Stomach smooth muscle (tissue), 2 donors: ENCODE results near the gene NEDD4.
A peak's percentile ranks its signal among the peaks of the same experiment; 100 is the strongest.
"Not testable (repeated sequence)": the region's sequence is repeated elsewhere in the genome, so short reads cannot be mapped to it uniquely, and the experiment has no call there.

Source experiments
- H3K27ac ChIP-seq: one replicate; pipeline ENCODE4 v1.7.0; 2013; ENCODE audit warnings: mild to moderate bottlenecking, low read length, inconsistent platforms
- H3K27me3 ChIP-seq, 2 donors: one replicate each; pipeline ENCODE4 v1.7.0; 2013; ENCODE audit warnings: low read length in 2 of 2; ENCODE audit not compliant: insufficient read depth in 2 of 2, control insufficient read depth in 1 of 2
- H3K36me3 ChIP-seq, 2 donors: one replicate each; pipeline ENCODE4 v1.7.0; 2013; ENCODE audit warnings: low read length in 2 of 2; ENCODE audit not compliant: control insufficient read depth in 2 of 2, insufficient read depth in 2 of 2
- H3K4me1 ChIP-seq: one replicate; pipeline ENCODE4 v1.7.0; 2013; ENCODE audit warnings: low read length; ENCODE audit not compliant: control insufficient read depth, insufficient read depth
- H3K4me3 ChIP-seq, 2 donors: one replicate each; pipeline ENCODE4 v1.7.0; 2013; ENCODE audit warnings: low read length in 2 of 2
- H3K9ac ChIP-seq, 2 donors: one replicate each; pipeline ENCODE4 v1.7.0; 2013; ENCODE audit warnings: low read length in 2 of 2, mild to moderate bottlenecking in 1 of 2
- H3K9me3 ChIP-seq, 2 donors: one replicate each; pipeline ENCODE4 v1.7.0; 2013; ENCODE audit warnings: low read length in 2 of 2; ENCODE audit not compliant: control insufficient read depth in 2 of 2
- donor health status: healthy.
- donor health status: Pancreatic carcinoma.

The NEDD4 gene

DNA sequence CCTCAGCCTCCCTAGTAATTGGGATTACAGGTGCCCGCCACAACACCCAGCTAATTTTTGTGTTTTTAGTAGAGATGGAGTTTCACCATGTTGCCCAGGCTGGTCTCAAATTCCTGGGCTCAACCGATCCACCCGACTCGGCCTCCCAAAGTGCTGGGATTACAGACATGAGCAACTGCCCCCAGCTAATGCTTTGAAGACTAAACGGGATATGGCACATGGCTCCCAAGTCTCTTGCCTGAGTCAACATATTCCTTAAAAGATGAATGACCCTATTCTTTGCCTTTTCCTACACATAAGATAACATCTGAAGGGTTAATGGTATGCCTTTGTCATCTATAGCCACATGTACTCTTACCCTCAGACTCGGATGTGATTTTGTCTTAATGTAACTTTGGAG is 38.4 kb upstream of the NEDD4 start:
- Histone ChIP-seq H3K27ac (no peak overlapping the region), H3K4me3 (no peak overlapping the region), H3K27me3 (no peaks in the 10 kb centered on the region), H3K4me1 (no peaks in the 10 kb centered on the region), H3K9me3 (no peaks in the 10 kb centered on the region), H3K36me3 (no peaks in the 10 kb centered on the region), H3K9ac (no peak overlapping the region)

DNA sequence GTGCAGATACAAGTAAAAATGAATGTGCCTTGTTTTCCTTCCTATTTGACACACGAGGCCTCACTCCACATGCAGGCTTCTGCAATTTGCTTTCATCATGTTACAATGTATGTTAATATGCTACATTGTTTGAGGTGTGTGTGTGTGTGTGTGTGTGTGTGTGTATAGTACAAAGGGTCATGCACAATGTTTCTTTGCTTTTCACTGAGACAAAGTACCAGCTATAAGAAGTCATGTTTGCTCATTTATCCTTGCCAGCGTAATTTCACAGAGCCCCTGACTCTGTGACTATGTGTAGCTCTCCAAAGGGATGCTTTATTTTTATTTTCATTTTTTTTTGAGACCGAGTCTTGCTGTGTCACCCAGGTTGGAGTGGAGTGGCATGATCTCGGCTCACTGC is 38.0 kb upstream of the NEDD4 start:
- no peak overlapping the region for H3K4me3 ChIP-seq
- no peaks in the 10 kb centered on the region for H3K4me1 ChIP-seq

DNA sequence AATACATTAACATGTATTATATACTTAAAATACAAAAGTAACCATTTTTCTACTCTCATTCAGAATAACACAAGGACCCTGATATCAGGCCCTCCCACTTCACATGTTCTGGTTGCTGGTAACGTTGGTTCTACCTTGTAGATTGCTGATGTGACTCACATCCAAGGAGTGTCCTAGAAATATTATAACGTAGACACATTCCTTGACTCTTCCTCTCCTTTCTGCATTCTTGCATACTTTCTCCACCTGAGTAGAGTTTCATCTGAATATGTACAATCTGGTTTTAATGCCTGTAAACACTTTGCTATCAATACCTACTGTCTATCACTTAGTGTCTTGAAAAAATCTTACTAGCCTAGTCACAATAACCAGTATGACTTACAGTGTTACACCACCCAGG is 35.0 kb upstream of the NEDD4 start:
- H3K27me3 ChIP-seq: no peaks in the 10 kb centered on the region
- no peaks in the 10 kb centered on the region for H3K4me1 ChIP-seq
- no peaks in the 10 kb centered on the region for H3K9me3 ChIP-seq
- H3K27ac ChIP-seq: no peak overlapping the region
- no peaks in the 10 kb centered on the region for H3K36me3 ChIP-seq
- H3K4me3 ChIP-seq: no peak overlapping the region
- no peak overlapping the region for H3K9ac ChIP-seq

More for the DNA sequence above, 38.0 kb upstream of the NEDD4 start:
- H3K27ac ChIP-seq: no peak overlapping the region
- no peaks in the 10 kb centered on the region for H3K36me3 ChIP-seq
- H3K9me3 ChIP-seq: no peaks in the 10 kb centered on the region
- no peaks in the 10 kb centered on the region for H3K27me3 ChIP-seq
- no peak overlapping the region for H3K9ac ChIP-seq

DNA sequence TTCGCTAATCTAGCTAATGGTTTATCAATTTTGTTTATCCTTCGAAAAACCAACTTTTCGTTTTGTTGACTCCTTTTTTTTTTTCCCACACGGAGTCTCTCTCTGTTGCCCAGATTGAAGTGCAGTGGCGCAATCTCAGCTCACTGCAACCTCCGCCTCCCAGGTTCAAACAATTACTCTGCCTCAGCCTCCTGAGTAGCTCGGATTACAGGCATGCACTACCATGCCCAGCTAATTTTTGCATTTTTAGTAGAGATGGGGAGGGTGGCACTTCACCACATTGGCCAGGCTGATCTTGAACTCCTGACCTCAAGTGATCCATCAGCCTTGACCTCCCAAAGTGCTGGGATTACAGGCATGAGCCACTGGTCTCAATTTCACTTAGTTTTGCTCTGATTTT is 29.7 kb upstream of the NEDD4 start:
- H3K9me3 ChIP-seq, H3K36me3 ChIP-seq, H3K9ac ChIP-seq, H3K27me3 ChIP-seq, H3K4me1 ChIP-seq, H3K27ac ChIP-seq, H3K4me3 ChIP-seq: not testable (repeated sequence)

DNA sequence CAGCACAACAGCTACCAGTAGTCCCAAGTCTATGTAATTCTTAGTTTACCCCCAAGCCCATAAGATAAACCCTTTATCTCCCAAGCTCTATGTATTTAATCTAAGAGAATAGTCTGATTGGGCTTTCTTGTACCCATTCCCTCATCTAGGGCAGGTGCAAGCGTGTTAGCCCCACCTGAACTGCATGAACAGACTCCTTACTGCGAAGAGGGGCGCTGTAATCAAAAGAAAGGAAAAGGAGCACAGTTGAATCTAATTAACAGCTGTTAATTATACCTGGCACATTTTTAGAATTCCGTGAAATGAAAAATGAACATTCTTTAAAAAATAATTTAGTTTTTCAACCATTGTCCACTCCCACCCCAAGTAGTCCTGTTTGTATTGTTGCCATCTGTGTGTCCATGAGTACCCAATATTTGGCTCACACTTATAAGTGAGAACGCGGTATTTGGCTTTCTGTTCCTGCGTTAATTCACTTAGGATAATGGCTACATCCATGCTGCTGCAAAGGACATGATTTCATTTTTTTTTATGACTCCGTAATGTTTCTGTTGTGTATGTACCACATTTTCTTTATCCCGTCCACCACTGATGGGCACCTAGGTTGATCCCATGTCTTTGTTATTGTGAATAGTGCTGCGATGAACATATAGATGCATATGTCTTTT is 26.5 kb upstream of the NEDD4 start:
- Histone ChIP-seq H3K36me3 (no peaks in the 10 kb centered on the region), H3K4me3 (no peak overlapping the region), H3K27me3 (no peaks in the 10 kb centered on the region), H3K9me3 (no peaks in the 10 kb centered on the region), H3K9ac (no peak overlapping the region), H3K4me1 (no peaks in the 10 kb centered on the region), H3K27ac (no peak overlapping the region)

DNA sequence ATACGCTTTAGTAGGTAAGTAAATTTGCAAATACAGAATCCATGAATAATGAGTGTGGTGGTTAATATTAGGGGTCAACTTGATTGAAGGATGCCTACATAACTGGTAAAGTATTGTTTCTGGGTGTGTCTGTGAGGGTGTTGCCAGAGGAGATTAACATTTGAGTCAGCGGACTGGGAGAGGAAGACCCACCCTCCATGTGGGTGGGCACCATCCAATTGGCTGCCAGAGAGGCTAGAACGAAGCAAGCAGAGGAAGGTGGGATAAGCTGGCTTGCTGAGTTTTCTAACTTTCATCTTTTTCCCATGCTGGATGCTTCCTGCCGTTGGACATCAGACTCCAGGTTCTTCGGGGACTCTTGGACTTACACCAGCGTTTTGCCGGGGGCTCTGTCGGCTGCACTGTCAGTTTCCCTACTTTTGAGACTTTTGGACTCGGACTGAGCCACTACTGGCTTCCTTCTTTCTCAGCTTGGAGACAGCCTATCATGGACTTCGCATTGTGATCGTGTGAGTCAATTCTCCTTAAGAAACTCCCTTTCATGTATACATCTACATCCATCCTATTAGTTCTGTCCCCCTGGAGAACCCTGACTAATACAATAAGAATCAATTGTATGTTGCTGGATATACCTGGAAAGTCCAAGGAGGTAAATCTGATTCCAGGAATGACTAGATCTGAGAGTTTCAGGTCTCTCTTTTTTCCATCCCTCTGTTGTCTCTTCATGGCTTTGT is 25.8 kb upstream of the NEDD4 start:
- Histone ChIP-seq H3K36me3 (no peaks in the 10 kb centered on the region), H3K9me3 (no peaks in the 10 kb centered on the region), H3K27me3 (no peaks in the 10 kb centered on the region), H3K4me3 (no peak overlapping the region), H3K4me1 (no peaks in the 10 kb centered on the region), H3K27ac (no peak overlapping the region), H3K9ac (no peak overlapping the region)

DNA sequence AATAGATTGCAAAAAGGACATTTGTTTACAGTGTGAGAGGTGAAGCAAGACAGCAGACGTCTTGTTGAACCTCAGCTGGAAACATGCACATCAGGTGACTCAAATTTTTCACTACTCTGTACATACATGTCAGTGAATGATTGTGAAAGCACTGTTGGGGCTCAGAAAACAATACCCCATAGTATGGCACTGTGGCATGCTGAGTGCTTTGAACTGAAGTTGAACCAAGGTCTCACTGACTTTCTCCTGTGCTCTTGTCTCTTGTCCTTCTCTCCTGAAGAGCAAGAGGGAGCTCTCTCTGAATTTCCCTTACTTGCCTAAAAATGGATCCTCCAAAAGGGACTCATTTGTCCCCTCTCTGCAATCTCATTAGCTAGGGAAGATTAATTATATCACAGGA is 24.5 kb upstream of the NEDD4 start:
- Histone ChIP-seq H3K9me3 (no peaks in the 10 kb centered on the region), H3K4me3 (no peak overlapping the region), H3K9ac (no peak overlapping the region), H3K27ac (no peak overlapping the region), H3K36me3 (no peaks in the 10 kb centered on the region), H3K4me1 (no peaks in the 10 kb centered on the region), H3K27me3 (no peaks in the 10 kb centered on the region)

DNA sequence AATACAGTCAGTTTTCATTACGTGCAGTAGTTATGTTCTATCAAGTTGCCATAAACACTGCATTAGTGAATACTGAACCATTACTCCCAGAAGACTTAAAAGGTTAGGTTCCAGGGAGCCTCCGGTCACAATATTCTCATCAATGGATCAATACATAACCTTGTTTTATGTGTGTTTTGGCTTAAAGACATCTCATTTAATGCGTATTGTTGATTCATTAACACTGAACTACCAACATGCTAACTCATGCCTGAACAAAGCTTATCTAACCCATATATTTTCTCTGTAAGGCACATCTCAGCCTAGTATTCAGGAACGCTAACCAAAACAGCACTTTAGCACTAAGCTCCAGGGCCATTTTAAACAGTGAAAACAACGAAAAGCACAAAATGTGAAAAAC is 24.1 kb upstream of the NEDD4 start:
- Histone ChIP-seq H3K36me3 (no peaks in the 10 kb centered on the region), H3K27me3 (no peaks in the 10 kb centered on the region), H3K27ac (no peak overlapping the region), H3K9ac (no peak overlapping the region), H3K9me3 (no peaks in the 10 kb centered on the region), H3K4me1 (no peaks in the 10 kb centered on the region), H3K4me3 (no peak overlapping the region)

DNA sequence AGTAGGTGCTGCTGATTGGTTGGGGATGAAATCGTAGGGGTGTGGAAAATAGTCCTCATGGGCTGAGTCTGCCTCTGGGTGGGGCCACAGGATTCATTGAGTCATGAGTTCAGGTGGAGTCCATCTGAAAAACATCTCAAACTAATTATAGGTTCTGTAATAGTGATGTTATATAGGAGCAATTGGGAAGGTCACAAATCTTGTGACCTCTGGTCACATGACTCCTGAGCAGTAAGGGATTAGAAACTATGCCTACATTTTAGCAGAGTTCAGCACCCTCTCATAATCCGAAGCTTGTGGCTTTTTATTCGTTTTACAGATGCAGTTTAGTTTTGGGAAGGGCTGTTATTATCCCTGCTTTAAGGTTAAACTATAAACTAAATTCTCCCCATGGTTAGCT is 22.9 kb upstream of the NEDD4 start:
- no peaks in the 10 kb centered on the region for H3K36me3 ChIP-seq
- no peak overlapping the region for H3K4me3 ChIP-seq
- H3K9me3 ChIP-seq: no peaks in the 10 kb centered on the region
- no peaks in the 10 kb centered on the region for H3K27me3 ChIP-seq
- H3K9ac ChIP-seq: no peak overlapping the region
- no peaks in the 10 kb centered on the region for H3K4me1 ChIP-seq
- H3K27ac ChIP-seq: no peak overlapping the region

DNA sequence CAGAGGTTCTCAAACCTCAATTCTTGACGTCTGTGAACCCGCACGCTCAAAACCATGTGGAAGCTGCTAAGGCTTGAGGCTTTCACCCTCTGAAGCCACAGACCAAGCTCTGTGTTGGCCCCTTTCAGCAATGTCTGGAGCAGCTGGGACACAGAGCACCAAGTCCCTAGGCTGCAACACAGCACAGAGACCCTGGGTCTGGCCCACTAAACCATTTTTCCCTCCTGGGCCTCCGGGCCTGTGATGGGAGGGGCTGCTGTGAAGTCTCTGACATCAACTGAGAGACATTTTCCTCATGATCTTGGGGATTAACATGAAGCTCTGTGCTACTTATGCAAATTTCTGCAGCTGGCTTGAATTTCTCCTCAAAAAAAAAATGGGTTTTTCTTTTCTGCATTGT is 21.3 kb upstream of the NEDD4 start:
- Histone ChIP-seq H3K9me3 (no peaks in the 10 kb centered on the region), H3K9ac (no peak overlapping the region), H3K27me3 (no peaks in the 10 kb centered on the region), H3K27ac (no peak overlapping the region), H3K4me3 (no peak overlapping the region), H3K4me1 (no peaks in the 10 kb centered on the region), H3K36me3 (no peaks in the 10 kb centered on the region)

DNA sequence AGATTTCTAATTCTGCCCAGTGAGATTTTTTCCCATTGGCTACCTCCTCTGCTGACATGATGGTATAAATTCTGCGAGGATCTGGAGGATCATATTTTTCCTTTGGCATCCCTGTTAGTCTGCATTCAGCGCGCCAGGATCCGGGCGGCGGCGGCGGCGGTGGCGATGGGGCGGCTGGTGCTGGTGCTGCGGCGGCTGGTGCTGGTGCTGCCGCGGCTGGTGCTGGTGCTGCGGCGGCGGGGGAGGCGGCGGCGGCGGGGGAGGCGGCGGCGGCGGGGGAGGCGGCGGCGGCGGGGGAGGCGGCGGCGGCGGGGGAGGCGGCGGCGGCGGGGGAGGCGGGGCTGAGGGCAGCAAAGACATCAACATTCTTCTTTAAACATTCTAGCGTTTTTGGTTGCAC is 13.6 kb upstream of the NEDD4 start:
- H3K4me3 ChIP-seq: peak overlapping the region in 1 of 2 donors; percentile 60
- H3K9me3 ChIP-seq, H3K4me1 ChIP-seq, H3K27ac ChIP-seq, H3K36me3 ChIP-seq, H3K27me3 ChIP-seq, H3K9ac ChIP-seq: not testable (repeated sequence)
